ENCODE data around the gene TRIM40.

The TRIM40 gene

DNA sequence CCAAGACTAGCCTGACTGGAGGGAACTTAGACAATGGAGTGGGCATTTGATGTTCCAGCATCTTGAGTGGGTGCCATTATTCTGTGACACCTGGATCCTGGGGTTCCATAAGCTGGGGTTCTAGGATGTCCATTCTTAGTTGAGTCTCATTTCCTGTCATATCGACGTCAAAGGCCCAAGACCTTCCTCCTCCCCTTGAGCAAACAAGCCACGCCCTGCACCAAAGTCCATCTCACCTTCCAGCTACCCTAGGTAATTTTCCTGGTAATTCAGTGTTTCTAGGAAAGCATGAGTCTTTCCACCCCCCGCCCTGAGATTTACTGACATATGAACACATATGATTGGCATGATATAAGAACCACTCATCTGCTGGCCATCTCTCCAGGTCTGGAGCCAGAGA, at the start of gene TRIM40:
Gene TRIM40 (plus strand): TSS at position 384 of the 400 bp plus-strand sequence. CDS start 897 bp downstream, outside the sequence.
- H3K27ac ChIP-seq = no peak within 1 kb of the TSS
- H3K36me3 ChIP-seq (ENCODE audit: insufficient read depth, low read length) = no peaks in the 10 kb centered on the region
- DNase-seq (ENCODE audit: low read depth, low spot score) = no peak
- no peak within 1 kb of the TSS for H3K4me3 ChIP-seq
- TF ChIP-seq POLR2AphosphoS5 (IDR thresholded peaks at IDR 0.05; ENCODE audit: borderline replicate concordance, low read depth, low read length) = no peak
- no peak for TF ChIP-seq FOXP2 (optimal IDR thresholded peaks at IDR 0.05; ENCODE audit: control extremely low read depth, extremely low read length, insufficient read depth)
- TF ChIP-seq EZH2 (IDR thresholded peaks at IDR 0.05) = no peak
- no peaks in the 10 kb centered on the region for H3K9me3 ChIP-seq (ENCODE audit: low read depth, low read length)
- no peak within 1 kb of the TSS for H3K9ac ChIP-seq (ENCODE audit: insufficient read length)

- TF ChIP-seq FOXP2 (optimal IDR thresholded peaks at IDR 0.05; ENCODE audit: control extremely low read depth, extremely low read length, insufficient read depth) = no peak
- Histone ChIP-seq H3K4me3 (no peak overlapping the region), H3K9me3 (ENCODE audit: low read depth, low read length) (no peaks in the 10 kb centered on the region), H3K9ac (ENCODE audit: insufficient read length) (no peak overlapping the region), H3K36me3 (ENCODE audit: insufficient read depth, low read length) (no peaks in the 10 kb centered on the region), H3K27ac (no peak overlapping the region)
- DNase-seq (ENCODE audit: low read depth, low spot score) = no peak
Observed at GRCh38 chr6:30087876-30088275, 48.1 kb upstream of the TRIM40 start.

DNA sequence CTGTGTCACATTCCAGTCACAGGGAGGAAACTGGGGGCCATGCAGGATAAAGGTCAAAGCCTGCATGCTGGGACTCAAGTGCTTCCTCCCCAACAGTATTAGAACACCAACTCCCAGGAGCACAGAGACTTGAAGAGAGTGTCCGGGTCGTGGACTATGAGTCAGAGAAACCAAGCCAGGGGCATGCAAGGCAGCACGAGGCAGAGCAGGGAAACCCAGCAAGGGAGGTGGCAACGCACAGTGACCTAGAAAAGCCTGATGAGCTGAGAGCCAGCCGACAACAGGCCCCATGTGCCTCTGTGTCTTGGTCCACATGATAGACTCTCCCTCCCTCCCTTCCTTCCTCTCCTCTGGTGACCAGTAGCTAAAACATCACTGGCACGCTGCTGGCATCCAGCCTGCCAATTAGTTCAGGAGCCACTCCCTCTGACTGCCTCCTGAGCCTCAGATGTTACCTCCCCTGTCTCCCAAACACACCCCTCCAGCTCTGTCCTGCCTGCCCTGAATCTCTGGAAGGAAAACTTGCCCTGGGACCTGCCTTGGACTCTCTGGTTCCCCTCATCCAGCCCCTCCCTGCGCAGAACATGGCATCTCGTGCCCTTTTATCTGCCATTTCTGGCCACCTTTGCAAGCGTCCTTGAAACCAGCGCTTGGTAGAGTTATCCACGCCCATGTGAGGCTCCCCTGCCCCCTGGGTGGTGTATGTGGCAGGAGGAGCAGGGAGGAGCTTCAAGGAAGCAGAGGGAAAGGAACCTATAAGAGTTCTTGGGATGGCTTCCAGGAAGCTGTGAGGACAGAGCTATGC, 44.2 kb upstream of the TRIM40 start:
- no peak overlapping the region for H3K9ac ChIP-seq (ENCODE audit: insufficient read length)
- no peaks in the 10 kb centered on the region for H3K36me3 ChIP-seq (ENCODE audit: insufficient read depth, low read length)
- H3K27ac ChIP-seq = no peak overlapping the region
- DNase-seq (ENCODE audit: low read depth, low spot score) = no peak
- H3K4me3 ChIP-seq = no peak overlapping the region
- no peak for TF ChIP-seq FOXP2 (optimal IDR thresholded peaks at IDR 0.05; ENCODE audit: control extremely low read depth, extremely low read length, insufficient read depth)
- TF ChIP-seq EZH2 (IDR thresholded peaks at IDR 0.05) = no peak
- no peak for TF ChIP-seq POLR2AphosphoS5 (IDR thresholded peaks at IDR 0.05; ENCODE audit: borderline replicate concordance, low read depth, low read length)
- no peaks in the 10 kb centered on the region for H3K9me3 ChIP-seq (ENCODE audit: low read depth, low read length)

- H3K4me3 ChIP-seq = no peak overlapping the region
- no peak for DNase-seq (ENCODE audit: low read depth, low spot score)
- no peaks in the 10 kb centered on the region for H3K36me3 ChIP-seq (ENCODE audit: insufficient read depth, low read length)
- H3K9me3 ChIP-seq (ENCODE audit: low read depth, low read length) = no peaks in the 10 kb centered on the region
- no peak overlapping the region for H3K9ac ChIP-seq (ENCODE audit: insufficient read length)
- H3K27ac ChIP-seq = no peak overlapping the region
- TF ChIP-seq FOXP2 (optimal IDR thresholded peaks at IDR 0.05; ENCODE audit: control extremely low read depth, extremely low read length, insufficient read depth) (no peak), POLR2AphosphoS5 (IDR thresholded peaks at IDR 0.05; ENCODE audit: borderline replicate concordance, low read depth, low read length) (no peak), EZH2 (IDR thresholded peaks at IDR 0.05) (no peak)
Observed at GRCh38 chr6:30092852-30093543, 42.9 kb upstream of the TRIM40 start.

GRCh38 chr6:30093951-30094661, 41.8 kb upstream of the TRIM40 start:
- no peaks in the 10 kb centered on the region for H3K9me3 ChIP-seq (ENCODE audit: low read depth, low read length)
- no peak for TF ChIP-seq POLR2AphosphoS5 (IDR thresholded peaks at IDR 0.05; ENCODE audit: borderline replicate concordance, low read depth, low read length)
- no peak for TF ChIP-seq FOXP2 (optimal IDR thresholded peaks at IDR 0.05; ENCODE audit: control extremely low read depth, extremely low read length, insufficient read depth)
- no peak for TF ChIP-seq EZH2 (IDR thresholded peaks at IDR 0.05)
- no peak overlapping the region for H3K27ac ChIP-seq
- no peak overlapping the region for H3K9ac ChIP-seq (ENCODE audit: insufficient read length)
- H3K4me3 ChIP-seq = no peak overlapping the region
- no peaks in the 10 kb centered on the region for H3K36me3 ChIP-seq (ENCODE audit: insufficient read depth, low read length)
- no peak for DNase-seq (ENCODE audit: low read depth, low spot score)

DNA sequence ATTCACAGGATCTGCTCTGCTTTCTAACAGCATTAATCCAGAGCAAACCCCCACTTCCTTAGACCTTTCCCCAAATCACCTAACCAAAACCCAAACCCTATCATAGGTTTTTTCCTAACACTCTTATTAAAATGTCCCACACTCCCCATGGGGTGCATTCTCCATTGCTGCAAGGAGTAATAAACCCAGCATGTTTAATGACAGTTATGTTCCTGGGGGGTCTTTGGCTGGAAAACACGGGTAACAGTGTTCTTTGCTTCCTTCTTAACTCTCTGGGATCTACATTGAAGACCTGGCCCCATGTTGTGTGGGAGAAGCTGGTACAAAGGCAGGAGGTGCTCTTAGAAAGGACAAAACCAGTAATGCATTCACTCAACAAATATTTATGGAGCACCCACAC, 39.1 kb upstream of the TRIM40 start:
- Histone ChIP-seq H3K4me3 (no peak overlapping the region), H3K9me3 (ENCODE audit: low read depth, low read length) (no peaks in the 10 kb centered on the region), H3K9ac (ENCODE audit: insufficient read length) (no peak overlapping the region), H3K27ac (no peak overlapping the region), H3K36me3 (ENCODE audit: insufficient read depth, low read length) (no peaks in the 10 kb centered on the region)
- DNase-seq (ENCODE audit: low read depth, low spot score) = no peak
- TF ChIP-seq EZH2 (IDR thresholded peaks at IDR 0.05) (no peak), POLR2AphosphoS5 (IDR thresholded peaks at IDR 0.05; ENCODE audit: borderline replicate concordance, low read depth, low read length) (no peak), FOXP2 (optimal IDR thresholded peaks at IDR 0.05; ENCODE audit: control extremely low read depth, extremely low read length, insufficient read depth) (no peak)

DNA sequence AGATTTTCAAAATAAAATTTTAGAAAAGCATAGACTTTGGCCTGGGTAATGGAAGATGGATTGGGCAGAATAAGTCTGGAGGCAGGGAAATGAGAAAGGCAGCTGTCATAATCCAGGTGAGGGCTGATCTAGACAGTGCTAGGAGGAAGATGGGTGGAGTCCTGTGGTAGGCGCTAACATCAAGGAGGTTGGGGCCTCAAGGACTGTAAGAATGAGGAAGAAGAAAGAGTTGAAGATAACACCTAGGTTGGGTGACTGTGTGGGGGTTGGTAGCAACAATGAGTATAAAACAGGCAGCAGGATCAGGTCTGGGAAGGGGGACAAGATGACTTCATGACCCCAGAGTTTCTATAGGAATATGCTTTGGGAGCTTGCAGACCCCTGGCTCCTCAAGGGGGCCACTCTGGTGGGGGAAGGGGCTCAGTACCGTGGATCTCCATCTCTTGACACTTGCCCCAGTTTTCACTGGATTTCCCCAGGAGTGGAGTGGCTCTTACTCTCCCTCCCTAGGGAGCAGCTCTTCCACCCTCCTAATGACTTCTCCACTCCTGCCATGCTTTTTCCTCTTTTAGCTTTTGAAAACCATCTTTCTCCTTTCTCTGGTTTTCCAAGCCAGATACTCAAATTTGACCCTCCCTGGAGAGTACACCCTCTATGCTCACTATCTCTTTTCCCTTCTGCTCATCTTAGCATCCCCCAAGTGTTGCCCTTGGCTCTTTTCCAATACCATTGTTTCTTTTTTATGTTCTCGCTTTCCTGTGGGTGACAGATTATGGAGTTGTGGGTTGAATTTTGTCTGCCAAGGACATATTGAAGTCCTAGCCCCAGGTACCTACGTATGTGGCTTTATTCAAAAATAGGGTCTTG, 37.8 kb upstream of the TRIM40 start:
- no peak overlapping the region for H3K27ac ChIP-seq
- no peak overlapping the region for H3K4me3 ChIP-seq
- no peaks in the 10 kb centered on the region for H3K9me3 ChIP-seq (ENCODE audit: low read depth, low read length)
- H3K36me3 ChIP-seq (ENCODE audit: insufficient read depth, low read length) = no peaks in the 10 kb centered on the region
- no peak for TF ChIP-seq FOXP2 (optimal IDR thresholded peaks at IDR 0.05; ENCODE audit: control extremely low read depth, extremely low read length, insufficient read depth)
- no peak for TF ChIP-seq EZH2 (IDR thresholded peaks at IDR 0.05)
- TF ChIP-seq POLR2AphosphoS5 (IDR thresholded peaks at IDR 0.05; ENCODE audit: borderline replicate concordance, low read depth, low read length) = no peak
- no peak overlapping the region for H3K9ac ChIP-seq (ENCODE audit: insufficient read length)
- no peak for DNase-seq (ENCODE audit: low read depth, low spot score)

Measured in SK-N-MC (cell line).